Adrenal gland (tissue), 12 donors: Measurements from ENCODE around the gene CCNY. TPM values are rescaled to one million over a fixed set of nuclear protein-coding genes. Genes with fewer than 3 reads are reported as not detected.

Experiments
- DNase-seq, 7 donors: peaks; one replicate each; pipeline ENCODE4 v3.0.0-alpha.2; 2019 to 2020
- H3K27ac ChIP-seq, 5 donors: fragments of 200-600 bp; sonication (generic) in 4 of 5; 1 replicate in 3 of 5; 2 replicates in 2 of 5; pipeline versions ENCODE4 v1.5.1 to v1.8.0; 2016 to 2020; ENCODE audit warnings: mild to moderate bottlenecking in 1 of 5
- H3K27me3 ChIP-seq: fragments of 200-600 bp; 2 replicates; pipeline ENCODE4 v1.8.0; 2021
- H3K36me3 ChIP-seq, 2 donors: fragments of 200-600 bp; replicated peaks in 1 of 2; 1 replicate in 1 of 2; 2 replicates in 1 of 2; pipeline versions ENCODE4 v1.5.1 to v1.8.0; 2018 to 2022
- H3K4me1 ChIP-seq, 2 donors: fragments of 200-600 bp; replicated peaks in 1 of 2; 1 replicate in 1 of 2; 2 replicates in 1 of 2; pipeline versions ENCODE4 v1.5.1 to v1.8.0; 2018 to 2021
- H3K4me3 ChIP-seq, 4 donors: fragments of 200-600 bp; sonication (generic) in 3 of 4; one replicate each; pipeline ENCODE4 v1.5.1; 2016 to 2018
- H3K9me3 ChIP-seq, 3 donors: fragments of 200-600 bp; sonication (generic) in 1 of 3; replicated peaks in 1 of 3; 1 replicate in 2 of 3; 2 replicates in 1 of 3; pipeline versions ENCODE4 v1.5.1 to v1.8.0; 2016 to 2021
- POLR2A ChIP-seq, 2 donors: fragments of 450-650 bp; IDR thresholded peaks; one replicate each; pipeline ENCODE4 v1.6.1; 2017; ENCODE audit warnings: antibody characterized with exemption in 2 of 2, mild to moderate bottlenecking in 2 of 2, moderate library complexity in 1 of 2
- WGBS, 4 donors: extraction: QIAGEN DNeasy Blood & Tissue Kit in 2 of 4; methylation state at CpG; one replicate each; pipeline versions ENCODE4 v1.1.5 to v1.1.7; 2013 to 2017; 5-methylcytosine and 5-hydroxymethylcytosine counted together
- intact Hi-C, 2 donors: fragments of 100-400 bp; cut with DNase I; formaldehyde crosslinking; loops; one replicate each; pipeline versions ENCODE4 v1.14.1 to v1.15.0; 2022 to 2023
- polyA plus RNA-seq, 3 donors: library from polyadenylated mRNA; stranded (reverse); fragments of 200-250 nt in 2 of 3; fragments of 350-450 nt in 1 of 3; fragmentation: Illumina TruSeq in 1 of 3; extraction: RNeasy Lipid Tissue Mini Kit (QIAGEN cat#74804) in 1 of 3; gene quantifications; one replicate each; pipeline ENCODE4 v1.2.3, GENCODE V29; 2013 to 2014
- total RNA-seq, 9 donors: library from RNA; depleted of rRNA in 4 of 9; stranded (reverse); fragments of >200 nt in 4 of 9; fragments of 120-200 nt in 1 of 9; fragmentation: NEBNext Ultra II Directional in 1 of 9; extraction: Animal tissue kit (Norgen Biotek cat#: 25700) in 1 of 9; gene quantifications; one replicate each; pipeline versions ENCODE4 v1.1.0 to v1.2.4, GENCODE V29; 2013 to 2023
- TF ChIP-seq, protein P1 (sequence below), 6 experiments: fragments of 450-650 bp in 4 of 6; fragments of 200-600 bp in 2 of 6; sonication (generic) in 1 of 6; IDR thresholded peaks; 1 replicate in 5 of 6; 2 replicates in 1 of 6; pipeline versions ENCODE4 v1.5.1 to v1.8.0; 2016 to 2021; ENCODE audit warnings: antibody characterized with exemption in 6 of 6, mild to moderate bottlenecking in 2 of 6, moderate library complexity in 1 of 6
- donor health status: healthy with polysubstance abuse.
- donor health status: Bipolar disorder and iron deficiency.
- donor health status: DM: yes; HTN: yes; CAD: no.
- donor health status: DM: no; HTN: no; CAD: no.
- donor health status: DM: no; HTN: no; CAD: no.
- donor health status: DM: yes; HTN: yes; CAD: no.

The CCNY gene
- total and polyA plus RNA-seq, 12 donors = 18.3 to 87.0 (median 45.2) TPM

DNA sequence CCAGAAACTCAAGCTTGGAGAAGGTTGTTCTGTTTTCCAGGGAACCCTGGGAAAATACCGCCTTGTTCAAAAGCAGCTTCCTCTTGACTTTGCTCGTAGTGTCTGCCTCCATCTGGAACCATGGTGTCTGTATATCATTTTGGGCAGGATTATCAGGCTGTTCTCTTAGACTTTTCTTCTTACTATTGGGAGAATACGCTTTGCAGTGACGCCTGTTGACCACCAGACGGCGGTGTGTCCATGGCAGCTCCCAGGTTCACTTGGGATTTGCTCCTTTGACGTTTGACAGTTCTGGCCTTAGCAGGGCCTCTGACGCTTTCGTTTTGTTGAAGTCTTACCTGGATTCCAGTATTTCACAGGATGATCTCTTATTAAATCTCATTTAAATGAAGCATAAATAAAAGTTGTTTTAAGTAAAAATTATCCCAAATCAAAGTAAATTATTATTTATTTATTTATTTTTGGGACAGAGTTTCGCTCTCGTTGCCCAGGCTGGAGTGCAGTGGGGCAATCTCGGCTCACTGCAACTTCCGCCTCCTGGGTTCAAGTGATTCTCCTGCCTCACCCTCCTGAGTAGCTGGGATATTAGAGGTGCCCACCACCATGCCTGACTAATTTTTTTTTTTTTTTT is 227.1 kb downstream of the CCNY start:
- Histone ChIP-seq H3K27me3 (no peaks in the 10 kb centered on the region), H3K27ac (no peak overlapping the region), H3K36me3 (peaks cover 0 to 15% of the 10 kb centered on the region in 2 donors), H3K4me1 (peaks cover 4 to 16% of the 10 kb centered on the region in 2 donors), H3K9me3 (no peaks in the 10 kb centered on the region), H3K4me3 (no peak overlapping the region)
- intact Hi-C loops = loop anchor here in 1 of 2 donors (10.0 kb wide), 1 partner anchor 449 kb away; no protein-coding TSS in a partner anchor
- peak in 6 of 7 donors; percentile 36 to 79 (median 62) for DNase-seq
- TF ChIP-seq POLR2A (IDR thresholded peaks at IDR 0.05) = no peak
- TF ChIP-seq, protein P1, sequence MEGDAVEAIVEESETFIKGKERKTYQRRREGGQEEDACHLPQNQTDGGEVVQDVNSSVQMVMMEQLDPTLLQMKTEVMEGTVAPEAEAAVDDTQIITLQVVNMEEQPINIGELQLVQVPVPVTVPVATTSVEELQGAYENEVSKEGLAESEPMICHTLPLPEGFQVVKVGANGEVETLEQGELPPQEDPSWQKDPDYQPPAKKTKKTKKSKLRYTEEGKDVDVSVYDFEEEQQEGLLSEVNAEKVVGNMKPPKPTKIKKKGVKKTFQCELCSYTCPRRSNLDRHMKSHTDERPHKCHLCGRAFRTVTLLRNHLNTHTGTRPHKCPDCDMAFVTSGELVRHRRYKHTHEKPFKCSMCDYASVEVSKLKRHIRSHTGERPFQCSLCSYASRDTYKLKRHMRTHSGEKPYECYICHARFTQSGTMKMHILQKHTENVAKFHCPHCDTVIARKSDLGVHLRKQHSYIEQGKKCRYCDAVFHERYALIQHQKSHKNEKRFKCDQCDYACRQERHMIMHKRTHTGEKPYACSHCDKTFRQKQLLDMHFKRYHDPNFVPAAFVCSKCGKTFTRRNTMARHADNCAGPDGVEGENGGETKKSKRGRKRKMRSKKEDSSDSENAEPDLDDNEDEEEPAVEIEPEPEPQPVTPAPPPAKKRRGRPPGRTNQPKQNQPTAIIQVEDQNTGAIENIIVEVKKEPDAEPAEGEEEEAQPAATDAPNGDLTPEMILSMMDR (IDR thresholded peaks at IDR 0.05) = peak; percentile 79 to 98 (median 92)
- WGBS, 4 donors = 41 to 48% (median 47%) methylated on average over 13 of the region's 13 CpGs

DNA sequence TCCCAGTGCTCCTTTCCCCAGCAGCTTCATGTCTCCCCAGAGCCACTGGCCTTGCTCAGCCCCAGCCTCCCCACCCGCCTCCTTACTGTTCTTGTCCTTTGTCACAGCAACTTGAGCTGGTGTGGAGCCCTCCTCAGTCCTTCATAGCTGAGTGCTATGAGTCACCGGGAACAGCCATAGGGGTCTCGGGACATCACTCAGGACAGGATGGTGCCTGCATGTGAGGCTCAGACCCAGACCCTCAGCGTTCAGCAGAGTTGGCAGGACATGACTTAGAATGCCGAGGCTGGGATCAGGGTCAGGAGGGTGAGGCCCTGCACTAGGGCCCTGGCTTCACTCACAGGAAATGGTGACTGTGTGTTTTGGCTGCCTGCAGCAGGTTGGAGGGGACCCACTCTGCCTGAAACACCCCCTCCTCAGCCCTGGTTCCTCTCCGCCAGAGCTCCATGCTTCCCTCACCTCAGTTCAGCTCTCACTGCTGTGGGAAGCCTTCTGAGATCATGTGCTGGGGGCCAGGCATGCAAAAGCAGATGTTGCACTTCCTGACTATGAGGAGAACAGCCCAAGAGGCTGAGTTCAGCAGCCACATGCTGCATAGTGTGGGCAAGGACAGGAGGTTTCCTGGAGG is 228.1 kb downstream of the CCNY start:
- DNase-seq = peak in 6 of 7 donors; percentile 24 to 30 (median 26)

DNA sequence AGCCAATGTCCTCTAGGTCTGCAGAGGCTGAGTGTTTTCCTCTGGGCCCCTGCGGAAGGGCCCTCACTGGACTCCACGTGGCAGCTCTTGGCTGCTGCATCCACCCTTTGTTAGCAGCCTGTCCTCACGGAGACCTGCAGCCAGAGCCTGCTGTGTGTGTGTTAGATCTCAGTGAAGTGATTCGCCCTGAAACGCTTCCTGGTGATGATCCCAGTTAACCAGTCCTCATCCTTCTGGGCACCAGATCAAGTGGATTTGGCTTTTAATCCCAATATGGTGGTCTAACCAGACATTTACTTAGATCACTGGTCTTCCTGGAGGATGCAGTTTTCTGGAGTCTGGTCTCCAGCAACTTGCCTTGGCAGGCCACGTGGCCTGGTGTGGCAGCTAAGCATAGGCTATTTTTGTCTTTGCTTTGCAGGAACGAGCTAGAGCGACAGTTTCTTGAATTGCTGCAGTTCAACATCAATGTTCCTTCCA is 229.3 kb downstream of the CCNY start:
- DNase-seq = no peak
- H3K27me3 ChIP-seq = no peaks in the 10 kb centered on the region
- H3K9me3 ChIP-seq = no peaks in the 10 kb centered on the region
- WGBS, 4 donors = 68 to 78% (median 74%) methylated on average over 6 to 8 of the region's 8 CpGs
- H3K4me1 ChIP-seq = peaks cover 4 to 16% of the 10 kb centered on the region in 2 donors
- no peak overlapping the region for H3K4me3 ChIP-seq
- H3K36me3 ChIP-seq = peaks cover 0 to 27% of the 10 kb centered on the region in 2 donors
- intact Hi-C loops = loop anchor here in 1 of 2 donors (10.0 kb wide), 1 partner anchor 451 kb away; no protein-coding TSS in a partner anchor
- TF ChIP-seq, protein P1 (IDR thresholded peaks at IDR 0.05) = no peak
- no peak for TF ChIP-seq POLR2A (IDR thresholded peaks at IDR 0.05)
- H3K27ac ChIP-seq = no peak overlapping the region

More for the DNA sequence above, 228.1 kb downstream of the CCNY start:
- Histone ChIP-seq H3K4me1 (peaks cover 4 to 16% of the 10 kb centered on the region in 2 donors), H3K9me3 (no peaks in the 10 kb centered on the region), H3K36me3 (peaks cover 0 to 25% of the 10 kb centered on the region in 2 donors), H3K4me3 (no peak overlapping the region), H3K27me3 (no peaks in the 10 kb centered on the region), H3K27ac (peak overlapping the region in 2 of 5 donors; percentile 17 to 60)
- intact Hi-C loops = loop anchor here in 1 of 2 donors (10.0 kb wide), 1 partner anchor 450 kb away; no protein-coding TSS in a partner anchor
- no peak for TF ChIP-seq POLR2A (IDR thresholded peaks at IDR 0.05)
- TF ChIP-seq, protein P1 (IDR thresholded peaks at IDR 0.05) = no peak
- 49 to 64% (median 59%) methylated on average over 4 to 6 of the region's 6 CpGs for WGBS, 4 donors

DNA sequence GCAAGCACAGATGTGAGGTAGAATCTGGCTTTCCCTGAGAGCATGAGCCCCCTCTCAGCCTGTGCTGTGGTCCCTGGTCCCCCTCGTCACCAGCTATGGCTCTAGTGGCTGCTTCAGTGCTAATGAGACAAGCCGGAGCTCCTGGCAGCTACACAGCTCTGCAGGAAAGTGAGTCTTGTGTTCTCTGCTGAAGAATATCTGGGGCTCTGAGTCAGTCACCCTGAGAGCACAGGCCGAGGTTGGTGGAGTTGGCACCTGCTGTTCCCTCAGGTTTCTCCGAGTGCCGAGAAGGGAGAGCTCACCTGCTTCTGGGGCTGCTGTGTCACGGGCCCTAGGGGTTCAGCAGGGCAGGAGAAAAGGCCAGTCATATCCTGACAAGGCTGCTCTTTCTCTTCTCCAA is 231.6 kb downstream of the CCNY start:
- peaks cover 0 to 31% of the 10 kb centered on the region in 2 donors for H3K36me3 ChIP-seq
- 88 to 94% (median 89%) methylated on average over 4 to 6 of the region's 6 CpGs for WGBS, 4 donors
- no peaks in the 10 kb centered on the region for H3K9me3 ChIP-seq
- no peak for TF ChIP-seq POLR2A (IDR thresholded peaks at IDR 0.05)
- TF ChIP-seq, protein P1 (IDR thresholded peaks at IDR 0.05) = no peak
- no peak overlapping the region for H3K4me3 ChIP-seq
- intact Hi-C loops = loop anchor here in 1 of 2 donors (10.0 kb wide), 1 partner anchor 453 kb away; no protein-coding TSS in a partner anchor
- DNase-seq = no peak
- H3K27ac ChIP-seq = no peak overlapping the region
- no peaks in the 10 kb centered on the region for H3K27me3 ChIP-seq
- peaks cover 4 to 14% of the 10 kb centered on the region in 2 donors for H3K4me1 ChIP-seq
